Kidney (tissue), 14 donors: ENCODE results near the gene SRSF6. TPM values are rescaled to one million over a fixed set of nuclear protein-coding genes. Genes with fewer than 3 reads are reported as not detected.

Experiments
- DNase-seq, 5 donors: peaks; one replicate each; pipeline ENCODE4 v3.0.0-alpha.2; 2013 to 2020
- FAIRE-seq: peaks from 2 replicates; lab custom pipeline; 2012; peaks lifted over from hg19 to GRCh38; lab: Jason Lieb, UNC
- H3K27ac ChIP-seq, 2 donors: one replicate each; pipeline ENCODE4 v1.7.0; 2013; ENCODE audit warnings: low read depth in 2 of 2, low read length in 2 of 2, inconsistent platforms in 1 of 2
- H3K27me3 ChIP-seq: one replicate; pipeline ENCODE4 v1.7.1; 2013; ENCODE audit warnings: low read length, inconsistent platforms; ENCODE audit not compliant: control insufficient read depth, insufficient read depth
- H3K36me3 ChIP-seq, 3 donors: one replicate each; pipeline versions ENCODE4 v1.7.0 to v1.7.1; 2013; ENCODE audit warnings: low read length in 3 of 3, control low read depth in 1 of 3, inconsistent platforms in 1 of 3; ENCODE audit not compliant: insufficient read depth in 3 of 3, control insufficient read depth in 2 of 3
- H3K4me1 ChIP-seq, 3 donors: one replicate each; pipeline versions ENCODE4 v1.7.0 to v1.7.1; 2013; ENCODE audit warnings: low read length in 3 of 3, inconsistent platforms in 1 of 3, low read depth in 1 of 3; ENCODE audit not compliant: control insufficient read depth in 2 of 3, insufficient read depth in 2 of 3
- H3K4me3 ChIP-seq, 3 donors: one replicate each; pipeline versions ENCODE4 v1.7.0 to v1.8.1; 2013; ENCODE audit warnings: low read length in 3 of 3, control low read depth in 1 of 3, inconsistent platforms in 1 of 3
- H3K9ac ChIP-seq, 3 donors: one replicate each; pipeline versions ENCODE4 v1.7.0 to v1.7.1; 2013; ENCODE audit warnings: low read length in 3 of 3, control low read depth in 1 of 3, inconsistent platforms in 1 of 3
- H3K9me3 ChIP-seq, 3 donors: one replicate each; pipeline versions ENCODE4 v1.7.0 to v1.7.1; 2013; ENCODE audit warnings: low read length in 3 of 3, control low read depth in 1 of 3, inconsistent platforms in 1 of 3; ENCODE audit not compliant: control insufficient read depth in 2 of 3, insufficient read depth in 1 of 3
- intact Hi-C: fragments of 100-400 bp; cut with DNase I; formaldehyde crosslinking; loops from one replicate; pipeline ENCODE4 v1.11.1; 2022
- polyA plus RNA-seq: library from polyadenylated mRNA; stranded (reverse); fragments of 350-450 nt; fragmentation: Illumina TruSeq; extraction: RNeasy Lipid Tissue Mini Kit (QIAGEN cat#74804); gene quantifications from one replicate; pipeline ENCODE4 v1.2.3, GENCODE V29; 2014; ENCODE audit warnings: low read depth, low replicate concordance; ENCODE audit not compliant: insufficient read depth
- total RNA-seq: library from RNA; stranded (reverse); fragmentation: NEBNext Ultra II Directional; extraction: Animal tissue kit (Norgen Biotek cat#: 25700); gene quantifications from one replicate; pipeline ENCODE4 v1.2.1, GENCODE V29; 2021
- TF ChIP-seq, protein P1 (sequence below): IDR thresholded peaks from 3 replicates; pipeline ENCODE4 v1.5.1; 2012; ENCODE audit warnings: mild to moderate bottlenecking, moderate library complexity, borderline replicate concordance; ENCODE audit not compliant: insufficient read depth; ENCODE audit errors: extremely low read depth
- donor health status: control.
- donor health status: control.
- donor health status: control.
- donor health status: control.
- donor health status: control.
- donor health status: DM: yes; HTN: yes; CAD: no.
- donor health status: Normal renal cell carcinoma (clear cell type).

The SRSF6 gene
- total and polyA plus RNA-seq, 2 donors from 2014 or later, result 84.9 to 131 TPM

DNA sequence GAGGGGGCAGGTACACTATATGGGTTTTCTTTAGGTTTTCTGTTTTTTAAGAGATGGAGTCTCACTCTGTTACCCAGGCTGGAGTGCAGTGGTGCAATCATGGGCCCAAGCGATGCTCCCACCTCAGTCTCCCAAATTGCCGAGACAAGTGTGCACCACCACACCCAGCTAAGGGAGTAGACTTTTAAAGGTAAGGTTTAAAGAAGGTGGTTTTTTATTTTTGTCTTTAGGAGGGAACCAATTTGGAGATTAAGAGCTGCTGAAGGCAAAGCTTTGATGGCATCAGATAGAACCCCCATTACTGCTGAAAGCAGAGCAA is 7.9 kb downstream of the SRSF6 start:
- FAIRE-seq, result no peak
- TF ChIP-seq, protein P1, sequence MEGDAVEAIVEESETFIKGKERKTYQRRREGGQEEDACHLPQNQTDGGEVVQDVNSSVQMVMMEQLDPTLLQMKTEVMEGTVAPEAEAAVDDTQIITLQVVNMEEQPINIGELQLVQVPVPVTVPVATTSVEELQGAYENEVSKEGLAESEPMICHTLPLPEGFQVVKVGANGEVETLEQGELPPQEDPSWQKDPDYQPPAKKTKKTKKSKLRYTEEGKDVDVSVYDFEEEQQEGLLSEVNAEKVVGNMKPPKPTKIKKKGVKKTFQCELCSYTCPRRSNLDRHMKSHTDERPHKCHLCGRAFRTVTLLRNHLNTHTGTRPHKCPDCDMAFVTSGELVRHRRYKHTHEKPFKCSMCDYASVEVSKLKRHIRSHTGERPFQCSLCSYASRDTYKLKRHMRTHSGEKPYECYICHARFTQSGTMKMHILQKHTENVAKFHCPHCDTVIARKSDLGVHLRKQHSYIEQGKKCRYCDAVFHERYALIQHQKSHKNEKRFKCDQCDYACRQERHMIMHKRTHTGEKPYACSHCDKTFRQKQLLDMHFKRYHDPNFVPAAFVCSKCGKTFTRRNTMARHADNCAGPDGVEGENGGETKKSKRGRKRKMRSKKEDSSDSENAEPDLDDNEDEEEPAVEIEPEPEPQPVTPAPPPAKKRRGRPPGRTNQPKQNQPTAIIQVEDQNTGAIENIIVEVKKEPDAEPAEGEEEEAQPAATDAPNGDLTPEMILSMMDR, result no peak
- no peak overlapping the region for H3K9ac ChIP-seq
- H3K36me3 ChIP-seq, result peaks cover 8 to 45% (median 23%) of the 10 kb centered on the region in 3 donors
- H3K27ac ChIP-seq, result no peak overlapping the region
- H3K9me3 ChIP-seq, result no peaks in the 10 kb centered on the region
- no peak for DNase-seq
- peaks cover 0 to 5% (median 2%) of the 10 kb centered on the region in 3 donors for H3K4me1 ChIP-seq
- H3K4me3 ChIP-seq, result no peak overlapping the region
- no peaks in the 10 kb centered on the region for H3K27me3 ChIP-seq
- intact Hi-C loops, result no loop called here

DNA sequence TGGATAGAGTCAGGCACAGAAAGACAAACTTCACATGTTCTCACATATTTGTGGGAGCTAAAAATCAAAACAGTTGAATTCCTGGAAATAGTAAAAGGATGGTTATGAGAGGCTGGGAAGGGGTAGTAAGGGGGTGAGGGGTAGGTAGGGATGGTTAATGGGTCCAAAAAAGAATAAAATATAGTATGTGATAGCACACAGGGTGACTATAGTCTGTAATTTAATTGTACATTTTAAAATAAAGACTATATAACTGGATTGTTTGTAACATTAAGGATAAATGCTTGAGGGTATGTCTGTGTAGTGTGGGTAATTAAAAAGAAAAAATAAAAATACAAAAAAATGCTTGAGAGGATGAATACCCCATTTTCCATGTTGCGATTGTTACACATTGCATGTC is 9.9 kb downstream of the SRSF6 start:
- DNase-seq (no peak), FAIRE-seq (no peak)
- Histone ChIP-seq H3K4me1 (no peaks in the 10 kb centered on the region), H3K4me3 (no peak overlapping the region), H3K27me3 (no peaks in the 10 kb centered on the region), H3K9me3 (no peaks in the 10 kb centered on the region), H3K27ac (no peak overlapping the region), H3K36me3 (peaks cover 5 to 28% (median 12%) of the 10 kb centered on the region in 3 donors), H3K9ac (no peak overlapping the region)
- intact Hi-C loops, result no loop called here
- TF ChIP-seq, protein P1, result no peak

DNA sequence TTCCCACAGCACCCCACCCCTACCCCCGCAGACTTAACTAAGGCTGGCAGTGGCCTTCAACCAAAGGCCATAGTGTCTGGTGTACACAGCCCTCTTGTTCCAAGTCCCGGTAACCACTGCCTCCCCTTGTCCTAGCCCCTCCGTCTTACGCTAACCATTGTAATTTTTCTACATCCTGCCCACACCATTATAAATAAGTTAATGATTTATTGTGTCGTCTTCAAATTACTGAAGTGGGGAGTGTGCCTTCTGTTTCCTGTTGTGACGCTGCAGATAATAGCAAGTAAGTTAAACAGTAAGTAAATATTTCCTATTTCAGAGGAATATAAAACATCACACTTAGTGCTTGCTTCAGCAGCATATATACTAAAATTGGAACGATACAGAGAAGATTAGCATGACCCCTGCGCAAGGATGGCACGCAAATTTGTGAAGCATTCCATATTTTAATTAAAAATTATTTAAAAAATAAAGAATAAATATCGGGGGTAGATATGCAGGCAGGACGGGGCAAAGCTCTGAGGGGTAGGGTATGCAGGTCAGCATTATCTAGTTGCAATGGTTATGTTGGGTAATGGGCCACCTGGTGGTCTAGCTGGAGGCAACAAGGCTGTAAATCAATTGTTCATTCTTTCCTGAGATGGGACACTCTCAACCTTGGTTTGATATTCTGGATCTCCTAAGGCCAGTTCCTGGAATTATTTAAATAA is 15.1 kb downstream of the SRSF6 start:
- Histone ChIP-seq H3K4me3 (no peak overlapping the region), H3K27ac (no peak overlapping the region), H3K9ac (no peak overlapping the region), H3K27me3 (no peaks in the 10 kb centered on the region), H3K4me1 (no peaks in the 10 kb centered on the region), H3K36me3 (no peaks in the 10 kb centered on the region), H3K9me3 (no peaks in the 10 kb centered on the region)
- intact Hi-C loops, result no loop called here
- FAIRE-seq (no peak), DNase-seq (peak in 1 of 5 donors; percentile 12)
- TF ChIP-seq, protein P1, result no peak

DNA sequence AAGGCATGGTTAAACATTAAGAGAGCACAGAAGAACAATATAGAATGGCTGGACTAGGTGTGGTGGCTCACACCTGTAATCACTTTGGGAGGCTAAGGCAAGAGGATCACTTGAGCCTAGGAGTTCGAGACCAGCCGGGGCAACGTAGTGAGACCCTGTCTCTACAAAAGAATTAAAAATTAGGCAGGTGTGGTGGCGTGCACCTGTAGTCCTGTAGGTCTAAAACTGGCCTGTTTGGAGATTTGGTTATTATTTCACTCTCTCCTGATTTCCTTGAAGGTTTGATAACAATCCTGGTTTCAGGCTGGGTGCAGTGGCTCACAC is 15.6 kb downstream of the SRSF6 start:
- Histone ChIP-seq H3K36me3 (no peaks in the 10 kb centered on the region), H3K27ac (no peak overlapping the region), H3K9me3 (no peaks in the 10 kb centered on the region), H3K4me3 (no peak overlapping the region), H3K4me1 (no peaks in the 10 kb centered on the region), H3K9ac (no peak overlapping the region), H3K27me3 (no peaks in the 10 kb centered on the region)
- intact Hi-C loops, result no loop called here
- TF ChIP-seq, protein P1, result no peak
- DNase-seq, result no peak
- no peak for FAIRE-seq
